GM23338 (cell line): ENCODE results near the gene SAAL1. TPM values are rescaled to one million over a fixed set of nuclear protein-coding genes. Genes with fewer than 3 reads are reported as not detected.

Experiments used
- ATAC-seq: fragments of 200-7000 bp; cut with Tn5 transposase; 3 replicates; pipeline ENCODE4 v1.9.1; 2020
- DNase-seq: peaks from one replicate; pipeline ENCODE4 v3.0.0-alpha.2; 2015; ENCODE audit warnings: low spot score
- H2AFZ ChIP-seq: fragments of 200-600 bp; sonication (generic); 2 replicates; pipeline ENCODE4 v1.8.0; 2016; ENCODE audit warnings: antibody characterized with exemption, mild to moderate bottlenecking, moderate library complexity
- H3F3A ChIP-seq: fragments of 200-600 bp; sonication (generic); replicated peaks from 2 replicates; pipeline ENCODE4 v1.8.0; 2017; ENCODE audit warnings: antibody characterized with exemption, mixed run types, low read depth
- H3K27ac ChIP-seq: fragments of 200-600 bp; sonication (generic); 2 replicates; pipeline ENCODE4 v1.6.1; 2016; ENCODE audit warnings: low read depth
- H3K27me3 ChIP-seq: fragments of 200-600 bp; sonication (generic); 2 replicates; pipeline ENCODE4 v1.8.0; 2016; ENCODE audit warnings: mild to moderate bottlenecking, mixed run types, moderate library complexity; ENCODE audit not compliant: insufficient read depth
- H3K36me3 ChIP-seq: fragments of 200-600 bp; sonication (generic); 2 replicates; pipeline ENCODE4 v1.8.0; 2016; ENCODE audit warnings: mild to moderate bottlenecking; ENCODE audit not compliant: insufficient read depth
- H3K4me1 ChIP-seq: fragments of 200-600 bp; sonication (generic); 2 replicates; pipeline ENCODE4 v1.8.0; 2016; ENCODE audit warnings: mild to moderate bottlenecking, moderate library complexity; ENCODE audit not compliant: insufficient read depth
- H3K4me2 ChIP-seq: fragments of 200-600 bp; sonication (generic); 2 replicates; pipeline ENCODE4 v1.7.1; 2017; ENCODE audit warnings: mixed run types
- H3K4me3 ChIP-seq: fragments of 200-600 bp; sonication (generic); 2 replicates; pipeline ENCODE4 v1.6.1; 2016; ENCODE audit warnings: mixed run types
- H3K79me2 ChIP-seq: fragments of 200-600 bp; sonication (generic); replicated peaks from 2 replicates; pipeline ENCODE4 v1.8.0; 2017; ENCODE audit warnings: mild to moderate bottlenecking; ENCODE audit not compliant: insufficient read depth
- H3K9me2 ChIP-seq: fragments of 200-600 bp; sonication (generic); 2 replicates; pipeline ENCODE4 v1.8.0; 2017; ENCODE audit not compliant: insufficient read depth
- H4K20me1 ChIP-seq: fragments of 200-600 bp; sonication (generic); replicated peaks from 2 replicates; pipeline ENCODE4 v1.8.0; 2017; ENCODE audit warnings: mild to moderate bottlenecking; ENCODE audit not compliant: insufficient read depth
- H3K27ac Mint-ChIP-seq: 2 replicates; pipeline ENCODE4 v1.8.0; 2020; ENCODE audit warnings: inconsistent platforms, mild to moderate bottlenecking, moderate library complexity, mixed read lengths
- H3K27me3 Mint-ChIP-seq: 3 replicates; pipeline ENCODE4 v1.8.0; 2022; ENCODE audit warnings: low read depth, mild to moderate bottlenecking, moderate library complexity, mixed read lengths, inconsistent platforms; ENCODE audit not compliant: insufficient read depth, poor library complexity
- H3K36me3 Mint-ChIP-seq: 3 replicates; pipeline ENCODE4 v1.8.0; 2021; ENCODE audit warnings: low read depth, mild to moderate bottlenecking, inconsistent platforms, moderate library complexity, mixed read lengths
- H3K4me1 Mint-ChIP-seq: 3 replicates; pipeline ENCODE4 v1.8.0; 2020; ENCODE audit warnings: mild to moderate bottlenecking, inconsistent platforms, mixed read lengths
- H3K4me3 Mint-ChIP-seq: 3 replicates; pipeline ENCODE4 v1.8.0; 2021; ENCODE audit warnings: moderate library complexity, mild to moderate bottlenecking, inconsistent platforms, mixed read lengths
- H3K9me3 Mint-ChIP-seq: 3 replicates; pipeline ENCODE4 v1.8.0; 2020; ENCODE audit warnings: moderate library complexity, mild to moderate bottlenecking, inconsistent platforms, mixed read lengths
- ETS1 ChIP-seq: IDR thresholded peaks from 2 replicates; pipeline ENCODE4 v1.6.1; 2016; ENCODE audit warnings: antibody characterized with exemption
- EZH2 ChIP-seq: fragments of 200-600 bp; sonication (generic); IDR thresholded peaks from one replicate; pipeline ENCODE4 v1.8.0; 2017; ENCODE audit warnings: antibody characterized with exemption, mild to moderate bottlenecking, low read depth; ENCODE audit not compliant: unreplicated experiment
- EZH2phosphoT487 ChIP-seq: fragments of 200-600 bp; sonication (generic); IDR thresholded peaks from one replicate; pipeline ENCODE4 v1.8.1; 2018; ENCODE audit warnings: antibody characterized with exemption; ENCODE audit not compliant: unreplicated experiment
- POLR2AphosphoS5 ChIP-seq: IDR thresholded peaks from 2 replicates; pipeline ENCODE4 v1.6.1; 2016; ENCODE audit warnings: antibody characterized with exemption, low read depth
- REST ChIP-seq: IDR thresholded peaks from one replicate; pipeline ENCODE4 v1.6.1; 2018; ENCODE audit warnings: antibody characterized with exemption; ENCODE audit not compliant: unreplicated experiment
- ZNF462 ChIP-seq: fragments of 250-450 bp; sonication (Bioruptor Pico); IDR thresholded peaks from 2 replicates; pipeline ENCODE4 v1.5.0; 2020; ENCODE audit warnings: mild to moderate bottlenecking, moderate library complexity
- polyA plus RNA-seq: library from polyadenylated mRNA; unstranded; fragments of >200 nt; fragmentation: Nextera tagmentation; extraction: Ambion mirVana; gene quantifications from 2 replicates; pipeline ENCODE4 v1.2.1, GENCODE V29; 2016
- total RNA-seq: library from RNA; depleted of rRNA; stranded (reverse); fragments of >200 nt; shearing (Covaris generic); gene quantifications from 2 replicates; pipeline ENCODE4 v1.2.3, GENCODE V29; 2014

The SAAL1 gene
- total and polyA plus RNA-seq, 2 experiments from 2014 or later: 45.9 to 61.0 TPM

- TF ChIP-seq ZNF462 (no peak), REST (no peak), EZH2 (no peak), POLR2AphosphoS5 (no peak), EZH2phosphoT487 (no peak)
Measured at GRCh38 chr11:18151581-18151980, 45.7 kb upstream of the SAAL1 start (continued).

- ATAC-seq: no peak
- no peak for DNase-seq
- Mint-ChIP-seq H3K4me1 (peaks cover 4% of the 10 kb centered on the region; the same call in 1 of the 3 replicates), H3K27ac (no peak overlapping the region), H3K27me3 (peaks cover 4% of the 10 kb centered on the region), H3K9me3 (no peaks in the 10 kb centered on the region), H3K4me3 (no peak overlapping the region), H3K36me3 (no peaks in the 10 kb centered on the region)
- Histone ChIP-seq H3K27me3 (no peaks in the 10 kb centered on the region), H4K20me1 (no peaks in the 10 kb centered on the region), H3K27ac (no peak overlapping the region), H3K4me3 (no peak overlapping the region), H2AFZ (no peak overlapping the region), H3K4me1 (no peaks in the 10 kb centered on the region), H3K36me3 (no peaks in the 10 kb centered on the region), H3F3A (no peaks in the 10 kb centered on the region), H3K4me2 (no peak overlapping the region), H3K9me2 (0 out of 2 replicates have a peak, but pooled peaks cover 11% of the 10 kb centered on the region), H3K79me2 (no peaks in the 10 kb centered on the region)
- TF ChIP-seq ETS1: no peak
Measured at GRCh38 chr11:18145837-18146236, 40.0 kb upstream of the SAAL1 start.
